ENCODE data around the gene HEBP1.

GRCh38 chr12:13011098-13011497, 11.0 kb upstream of the HEBP1 start:
- TF ChIP-seq CTCF (IDR thresholded peaks at IDR 0.05) = no peak
- TF ChIP-seq EZH2 (IDR thresholded peaks at IDR 0.05) = no peak
- no peak for TF ChIP-seq EZH2phosphoT487 (IDR thresholded peaks at IDR 0.05)
